Right cardiac atrium (tissue), 5 donors: ENCODE data around the gene NPY. TPM values are rescaled to one million over a fixed set of nuclear protein-coding genes. Genes with fewer than 3 reads are reported as not detected.
A peak's percentile ranks its signal among the peaks of the same experiment; 100 is the strongest.

Experiments used
- ATAC-seq, 2 donors: fragments of 200-7000 bp; cut with Tn5 transposase; one replicate each; pipeline versions ENCODE4 v1.8.0 to v1.9.1; 2020; ENCODE audit warnings: moderate library complexity in 2 of 2, mild to moderate bottlenecking in 1 of 2
- DNase-seq, 3 donors: peaks; one replicate each; pipeline ENCODE4 v3.0.0-alpha.2; 2020
- H3K27ac ChIP-seq: one replicate; pipeline ENCODE4 v1.5.1; 2013; ENCODE audit warnings: mild to moderate bottlenecking, low read length, control low read depth, moderate library complexity
- H3K27me3 ChIP-seq: one replicate; pipeline ENCODE4 v1.6.1; 2013; ENCODE audit not compliant: control insufficient read depth, insufficient read depth
- H3K4me1 ChIP-seq: one replicate; pipeline ENCODE4 v1.6.1; 2013; ENCODE audit warnings: low read length; ENCODE audit not compliant: control insufficient read depth, insufficient read depth
- H3K4me3 ChIP-seq: one replicate; pipeline ENCODE4 v1.5.1; 2013; ENCODE audit warnings: low read length, control low read depth
- H3K9me3 ChIP-seq: one replicate; pipeline ENCODE4 v1.6.1; 2013; ENCODE audit warnings: low read length; ENCODE audit not compliant: control insufficient read depth
- WGBS: extraction: QIAGEN DNeasy Blood & Tissue Kit; methylation state at CpG from one replicate; pipeline ENCODE4 v1.1.7; 2013; 5-methylcytosine and 5-hydroxymethylcytosine counted together
- intact Hi-C, 4 donors: fragments of 100-400 bp; cut with DNase I; formaldehyde crosslinking; loops; one replicate each; pipeline versions ENCODE4 v1.11.0 to v1.14.0; 2022 to 2023
- polyA plus RNA-seq: library from polyadenylated mRNA; stranded (reverse); fragments of 200-250 nt; gene quantifications from one replicate; pipeline ENCODE4 v1.2.3, GENCODE V29; 2013
- total RNA-seq, 4 donors: library from RNA; stranded (reverse); fragmentation: NEBNext Ultra II Directional; extraction: Animal tissue kit (Norgen Biotek cat#: 25700); gene quantifications; one replicate each; pipeline ENCODE4 v1.2.1, GENCODE V29; 2021
- donor health status: healthy with polysubstance abuse.
- donor health status: DM: no; HTN: yes; CAD: no.
- donor health status: DM: no; HTN: no; CAD: no.
- donor health status: DM: no; HTN: yes; CAD: no; lungs with severe emphysema.
- donor health status: DM: yes; HTN: yes; CAD: no.

Gene NPY
- total and polyA plus RNA-seq, 5 donors = 1.9 TPM; not detected in 4

DNA sequence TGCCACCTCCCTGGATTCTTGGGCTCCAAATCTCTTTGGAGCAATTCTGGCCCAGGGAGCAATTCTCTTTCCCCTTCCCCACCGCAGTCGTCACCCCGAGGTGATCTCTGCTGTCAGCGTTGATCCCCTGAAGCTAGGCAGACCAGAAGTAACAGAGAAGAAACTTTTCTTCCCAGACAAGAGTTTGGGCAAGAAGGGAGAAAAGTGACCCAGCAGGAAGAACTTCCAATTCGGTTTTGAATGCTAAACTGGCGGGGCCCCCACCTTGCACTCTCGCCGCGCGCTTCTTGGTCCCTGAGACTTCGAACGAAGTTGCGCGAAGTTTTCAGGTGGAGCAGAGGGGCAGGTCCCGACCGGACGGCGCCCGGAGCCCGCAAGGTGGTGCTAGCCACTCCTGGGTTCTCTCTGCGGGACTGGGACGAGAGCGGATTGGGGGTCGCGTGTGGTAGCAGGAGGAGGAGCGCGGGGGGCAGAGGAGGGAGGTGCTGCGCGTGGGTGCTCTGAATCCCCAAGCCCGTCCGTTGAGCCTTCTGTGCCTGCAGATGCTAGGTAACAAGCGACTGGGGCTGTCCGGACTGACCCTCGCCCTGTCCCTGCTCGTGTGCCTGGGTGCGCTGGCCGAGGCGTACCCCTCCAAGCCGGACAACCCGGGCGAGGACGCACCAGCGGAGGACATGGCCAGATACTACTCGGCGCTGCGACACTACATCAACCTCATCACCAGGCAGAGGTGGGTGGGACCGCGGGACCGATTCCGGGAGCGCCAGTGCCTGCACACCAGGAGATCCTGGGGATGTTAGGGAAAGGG lies 913 bp downstream of the NPY start:
- intact Hi-C loops = no loop called here
- H3K27me3 ChIP-seq = no peaks in the 10 kb centered on the region
- H3K9me3 ChIP-seq = no peaks in the 10 kb centered on the region
- WGBS = 4% methylated on average over 51 of the region's 51 CpGs
- no peak overlapping the region for H3K4me3 ChIP-seq
- ATAC-seq (peak in 1 of 2 donors; percentile 45), DNase-seq (peak in 1 of 3 donors; percentile 16)
- no peak overlapping the region for H3K27ac ChIP-seq
- H3K4me1 ChIP-seq = no peaks in the 10 kb centered on the region

- no peaks in the 10 kb centered on the region for H3K27me3 ChIP-seq
- H3K4me3 ChIP-seq = no peak overlapping the region
- intact Hi-C loops = loop anchor here in 1 of 4 donors (10.0 kb wide), 1 partner anchor 375 kb away; no protein-coding TSS in a partner anchor
- DNase-seq = peak in 1 of 3 donors; percentile 35
- no peak overlapping the region for H3K27ac ChIP-seq
- WGBS = 30% methylated on average over 5 of the region's 5 CpGs
- H3K4me1 ChIP-seq = no peaks in the 10 kb centered on the region
- H3K9me3 ChIP-seq = no peaks in the 10 kb centered on the region
- peak; percentile 62 to 64 for ATAC-seq
These were observed 6.1 kb downstream of the NPY start for GRCh38 chr7:24290004-24290641.

GRCh38 chr7:24291271-24291670 lies 7.3 kb downstream of the NPY start:
- Histone ChIP-seq H3K4me1 (no peaks in the 10 kb centered on the region), H3K4me3 (no peak overlapping the region), H3K9me3 (no peaks in the 10 kb centered on the region), H3K27me3 (no peaks in the 10 kb centered on the region), H3K27ac (no peak overlapping the region)
- intact Hi-C loops = loop anchor here in 1 of 4 donors (10.0 kb wide), 1 partner anchor 374 kb away; no protein-coding TSS in a partner anchor
- DNase-seq (no peak), ATAC-seq (no peak)
- 46% methylated on average over 7 of the region's 7 CpGs for WGBS

DNA sequence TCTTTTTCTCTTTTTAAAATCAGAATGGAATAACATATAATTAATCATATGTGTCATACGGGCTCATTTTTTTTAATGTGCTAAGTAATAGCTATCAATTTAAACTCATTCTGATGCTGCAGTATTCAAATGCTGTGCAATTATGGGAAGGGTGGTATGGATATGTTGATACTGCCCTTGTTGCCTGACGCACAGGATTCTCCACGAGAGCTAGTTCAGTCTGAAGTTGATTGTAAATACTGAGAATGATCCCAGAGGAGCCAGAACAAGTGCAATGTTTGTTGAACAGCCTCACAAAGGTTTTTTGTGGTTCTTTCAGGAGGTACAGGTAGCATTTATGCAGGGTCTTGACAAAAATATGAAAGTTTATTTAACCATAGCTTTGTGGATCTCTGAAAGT lies 13.4 kb downstream of the NPY start:
- no peaks in the 10 kb centered on the region for H3K4me1 ChIP-seq
- no peak for ATAC-seq
- intact Hi-C loops = loop anchor here in 1 of 4 donors (10.0 kb wide), 1 partner anchor 367 kb away; no protein-coding TSS in a partner anchor
- H3K27me3 ChIP-seq = no peaks in the 10 kb centered on the region
- WGBS = 71% methylated on average over 3 of the region's 3 CpGs
- DNase-seq = no peak
- no peak overlapping the region for H3K4me3 ChIP-seq
- H3K9me3 ChIP-seq = no peaks in the 10 kb centered on the region
- no peak overlapping the region for H3K27ac ChIP-seq

GRCh38 chr7:24298696-24299095 lies 14.7 kb downstream of the NPY start:
- Histone ChIP-seq H3K4me1 (no peaks in the 10 kb centered on the region), H3K27ac (no peak overlapping the region), H3K9me3 (no peaks in the 10 kb centered on the region), H3K27me3 (no peaks in the 10 kb centered on the region), H3K4me3 (no peak overlapping the region)
- ATAC-seq (no peak), DNase-seq (no peak)
- intact Hi-C loops = loop anchor here in 1 of 4 donors (10.0 kb wide), 1 partner anchor 366 kb away; no protein-coding TSS in a partner anchor

- Histone ChIP-seq H3K27ac (no peak overlapping the region), H3K4me3 (no peak overlapping the region), H3K4me1 (no peaks in the 10 kb centered on the region), H3K27me3 (no peaks in the 10 kb centered on the region), H3K9me3 (no peaks in the 10 kb centered on the region)
- DNase-seq (no peak), ATAC-seq (no peak)
- intact Hi-C loops = loop anchor here in 1 of 4 donors (10.0 kb wide), 1 partner anchor 366 kb away; no protein-coding TSS in a partner anchor
- 28% methylated on average over 4 of the region's 4 CpGs for WGBS
These were observed 15.2 kb downstream of the NPY start for GRCh38 chr7:24299192-24299591.

DNA sequence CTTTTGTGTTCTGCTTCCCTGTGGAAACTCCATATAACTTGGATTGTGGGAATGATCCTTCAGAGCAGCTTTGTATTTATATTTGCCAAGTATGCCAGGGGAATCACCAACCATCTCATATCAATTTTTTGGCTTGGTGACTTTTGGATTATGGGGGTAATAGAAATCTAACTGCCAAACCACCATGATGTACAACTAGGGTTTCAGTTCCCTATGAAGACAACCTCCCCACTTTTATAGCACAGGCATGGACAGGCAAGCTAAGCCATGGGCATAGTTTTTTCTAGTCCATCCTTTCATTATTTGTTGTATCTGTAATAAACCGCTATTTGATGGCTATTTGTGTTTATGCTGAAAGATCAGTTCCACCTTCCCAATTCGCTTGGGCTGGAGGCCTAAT lies 17.7 kb downstream of the NPY start:
- Histone ChIP-seq H3K27me3 (no peaks in the 10 kb centered on the region), H3K9me3 (no peaks in the 10 kb centered on the region), H3K27ac (no peak overlapping the region), H3K4me1 (no peaks in the 10 kb centered on the region), H3K4me3 (no peak overlapping the region)
- WGBS = 84% methylated on average over 2 of the region's 2 CpGs
- no peak for DNase-seq
- ATAC-seq = no peak
- intact Hi-C loops = loop anchor here in 1 of 4 donors (5.0 kb wide), 1 partner anchor 49 kb away; no protein-coding TSS in a partner anchor

DNA sequence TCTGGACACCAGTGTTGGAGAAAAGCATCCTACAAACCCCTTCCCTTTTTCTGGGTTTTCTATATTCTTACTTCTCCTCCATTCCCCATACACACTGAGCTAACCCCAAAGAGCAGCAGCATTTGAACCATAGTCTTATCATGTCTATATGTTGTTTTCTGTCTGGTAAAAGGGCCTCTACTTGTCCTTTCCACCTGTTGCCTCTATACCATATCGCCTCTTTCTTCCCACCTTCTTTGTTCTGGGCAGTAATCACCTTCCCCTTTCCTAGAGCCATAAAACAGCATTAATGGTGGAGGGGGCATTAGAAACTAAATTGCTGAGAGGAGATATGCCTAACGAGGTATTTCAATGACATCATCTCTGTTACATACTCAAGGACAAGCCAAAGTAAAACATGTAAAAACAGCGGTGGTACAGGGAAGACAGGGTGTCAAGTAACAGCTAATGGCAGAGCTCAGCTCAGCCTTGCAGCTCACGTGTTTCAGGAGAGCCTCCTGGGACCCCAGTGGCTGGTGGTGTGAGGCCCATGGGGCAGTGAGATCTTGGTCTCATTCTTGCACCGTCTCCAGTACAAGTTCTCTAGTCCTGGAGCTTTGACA lies 20.6 kb downstream of the NPY start:
- ATAC-seq (no peak), DNase-seq (no peak)
- Histone ChIP-seq H3K27ac (no peak overlapping the region), H3K4me3 (no peak overlapping the region), H3K27me3 (no peaks in the 10 kb centered on the region), H3K4me1 (no peaks in the 10 kb centered on the region), H3K9me3 (no peaks in the 10 kb centered on the region)
- WGBS = 50% methylated on average over 5 of the region's 5 CpGs
- intact Hi-C loops = loop anchor here in 1 of 4 donors (5.0 kb wide), 1 partner anchor 52 kb away; no protein-coding TSS in a partner anchor

DNA sequence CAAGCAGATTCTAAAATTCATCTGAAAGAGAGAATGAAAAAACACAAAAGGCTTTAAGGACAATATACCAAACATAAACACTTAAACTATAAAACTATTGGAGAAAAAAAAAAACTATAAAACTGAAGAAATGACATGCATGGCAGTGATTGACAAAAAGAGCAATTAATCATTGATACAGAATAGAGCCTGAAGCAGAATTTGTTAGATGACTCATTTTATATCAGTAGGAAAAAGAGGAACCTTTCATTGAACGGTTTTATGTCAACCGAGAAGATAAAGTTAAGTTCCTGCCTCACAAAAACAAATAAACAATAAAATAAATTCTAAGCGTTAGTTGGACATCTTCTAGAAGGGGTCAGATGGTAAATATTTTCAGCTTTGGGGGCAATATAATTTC lies 23.3 kb downstream of the NPY start:
- DNase-seq = no peak

DNA sequence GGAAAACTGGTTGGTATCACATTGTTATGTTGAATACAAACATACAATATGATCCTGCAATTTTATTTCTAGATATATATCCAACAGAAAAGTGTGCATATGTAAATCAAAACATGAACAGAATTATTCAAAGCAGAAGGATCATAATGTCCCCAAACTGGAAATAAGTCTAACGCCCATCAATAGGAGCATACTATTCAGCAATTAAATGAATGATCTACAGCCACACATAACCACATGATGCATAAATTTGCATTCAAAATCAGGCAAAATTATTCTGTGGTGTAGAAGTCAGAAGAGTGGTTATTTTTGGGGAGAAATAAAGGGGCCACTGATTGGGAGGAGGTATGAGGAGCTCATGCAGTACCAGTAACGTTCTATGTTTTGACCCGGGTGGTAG lies 28.6 kb downstream of the NPY start:
- ATAC-seq (no peak), DNase-seq (no peak)
- intact Hi-C loops = no loop called here
- 85% methylated on average over 3 of the region's 3 CpGs for WGBS
- no peaks in the 10 kb centered on the region for H3K4me1 ChIP-seq
- H3K4me3 ChIP-seq = no peak overlapping the region
- no peak overlapping the region for H3K27ac ChIP-seq
- H3K27me3 ChIP-seq = no peaks in the 10 kb centered on the region
- H3K9me3 ChIP-seq = no peaks in the 10 kb centered on the region

More for the DNA sequence above, 23.3 kb downstream of the NPY start:
- H3K4me1 ChIP-seq = no peaks in the 10 kb centered on the region
- H3K27me3 ChIP-seq = no peaks in the 10 kb centered on the region
- intact Hi-C loops = no loop called here
- no peak overlapping the region for H3K4me3 ChIP-seq
- H3K9me3 ChIP-seq = no peaks in the 10 kb centered on the region
- 54% methylated on average over 3 of the region's 3 CpGs for WGBS
- H3K27ac ChIP-seq = no peak overlapping the region
- no peak for ATAC-seq

DNA sequence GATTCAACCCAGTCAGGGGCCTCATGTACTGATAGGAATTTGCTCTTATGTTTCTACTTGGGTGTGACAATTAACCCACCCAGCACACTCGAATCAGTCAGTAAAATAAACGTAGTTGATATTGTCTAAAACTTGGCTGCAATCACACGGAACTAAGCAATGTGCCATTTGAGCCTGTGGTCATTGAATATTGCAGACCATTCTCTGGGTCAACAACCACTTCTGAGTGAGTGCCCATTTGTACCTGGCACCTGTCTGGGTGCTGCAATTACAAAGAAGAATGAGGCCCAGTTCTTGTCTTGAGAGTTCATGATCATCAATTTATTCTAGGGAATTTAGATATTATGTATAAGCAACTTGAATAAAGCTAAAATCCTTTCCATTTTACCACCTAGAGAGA lies 29.8 kb downstream of the NPY start:
- ATAC-seq = no peak

More for the DNA sequence above, 29.8 kb downstream of the NPY start:
- H3K9me3 ChIP-seq = no peaks in the 10 kb centered on the region
- H3K4me3 ChIP-seq = no peak overlapping the region
- H3K27ac ChIP-seq = no peak overlapping the region
- DNase-seq = no peak
- 41% methylated on average over 3 of the region's 3 CpGs for WGBS
- intact Hi-C loops = no loop called here
- H3K4me1 ChIP-seq = no peaks in the 10 kb centered on the region
- H3K27me3 ChIP-seq = no peaks in the 10 kb centered on the region
